SK-N-SH (cell line): ENCODE measurements around the gene SNX24. TPM values are rescaled to one million over a fixed set of nuclear protein-coding genes. Genes with fewer than 3 reads are reported as not detected.

Experiments used
- CTCF ChIA-PET: fragments of 300-600, 350-600 bp; formaldehyde crosslinking; extraction: SDS; loops from one replicate; lab custom pipeline; 2021; lab: Yijun Ruan, JAX
- POLR2A ChIA-PET: fragments of 350-600 bp; sonication (Branson Sonifier 250); formaldehyde crosslinking; extraction: SDS; loops from one replicate; lab custom pipeline; 2020; ENCODE audit warnings: antibody characterized with exemption, inconsistent platforms; lab: Yijun Ruan, JAX
- DNase-seq: peaks from one replicate; pipeline ENCODE4 v3.0.0; 2012
- H2AFZ ChIP-seq: fragments of 200-600 bp; sonication (generic); 2 replicates; pipeline ENCODE4 v1.8.1; 2016; ENCODE audit warnings: antibody characterized with exemption, mild to moderate bottlenecking, low read depth
- H3F3A ChIP-seq: fragments of 200-600 bp; sonication (generic); replicated peaks from 2 replicates; pipeline ENCODE3; 2016; ENCODE audit warnings: antibody characterized with exemption, mild to moderate bottlenecking; ENCODE audit not compliant: insufficient read depth
- H3K27ac ChIP-seq, 2 experiments: fragments of 200-500 bp in 1 of 2; fragments of 200-600 bp in 1 of 2; sonication (Bioruptor generic) in 1 of 2; sonication (generic), shearing (Covaris generic) in 1 of 2; 2 replicates each; pipeline versions ENCODE4 v1.5.1 to v1.6.1; 2014 to 2016; ENCODE audit warnings: low read depth in 2 of 2, inconsistent platforms in 1 of 2, low read length in 1 of 2, mild to moderate bottlenecking in 1 of 2, mixed read lengths in 1 of 2
- H3K27me3 ChIP-seq: fragments of 200-600 bp; sonication (generic), shearing (Covaris generic); 2 replicates; pipeline ENCODE4 v1.6.1; 2016; ENCODE audit warnings: mixed run types; ENCODE audit not compliant: insufficient read depth
- H3K36me3 ChIP-seq, 2 experiments: fragments of 200-500 bp in 1 of 2; fragments of 200-600 bp in 1 of 2; sonication (Bioruptor generic) in 1 of 2; sonication (generic) in 1 of 2; replicated peaks in 1 of 2; 2 replicates each; pipeline versions ENCODE3 to v1.5.1; 2014 to 2016; ENCODE audit warnings: low read length in 1 of 2, mild to moderate bottlenecking in 1 of 2; ENCODE audit not compliant: insufficient read depth in 2 of 2, control insufficient read depth in 1 of 2
- H3K4me1 ChIP-seq, 2 experiments: fragments of 200-500 bp in 1 of 2; fragments of 200-600 bp in 1 of 2; sonication (Bioruptor generic) in 1 of 2; sonication (generic), shearing (Covaris generic) in 1 of 2; 2 replicates each; pipeline versions ENCODE4 v1.5.1 to v1.6.1; 2014 to 2016; ENCODE audit warnings: low read depth in 1 of 2, low read length in 1 of 2, mixed run types in 1 of 2; ENCODE audit not compliant: insufficient read depth in 2 of 2, control insufficient read depth in 1 of 2
- H3K4me2 ChIP-seq: fragments of 200-600 bp; sonication (generic), shearing (Covaris generic); 2 replicates; pipeline ENCODE4 v1.6.1; 2017; ENCODE audit warnings: mixed run types
- H3K4me3 ChIP-seq, 2 experiments: fragments of 200-500 bp in 1 of 2; fragments of 200-600 bp in 1 of 2; sonication (Bioruptor generic) in 1 of 2; sonication (generic), shearing (Covaris generic) in 1 of 2; 2 replicates each; pipeline versions ENCODE4 v1.5.1 to v1.8.1; 2014 to 2016; ENCODE audit warnings: low read depth in 2 of 2, inconsistent platforms in 1 of 2, low read length in 1 of 2, mild to moderate bottlenecking in 1 of 2, mixed read lengths in 1 of 2, moderate library complexity in 1 of 2
- H3K79me2 ChIP-seq: fragments of 200-600 bp; sonication (generic); 2 replicates; pipeline ENCODE4 v1.8.1; 2017; ENCODE audit warnings: mild to moderate bottlenecking; ENCODE audit not compliant: insufficient read depth
- H3K9ac ChIP-seq: fragments of 200-600 bp; sonication (generic); 2 replicates; pipeline ENCODE4 v1.6.1; 2017; ENCODE audit warnings: mixed run types
- H3K9me2 ChIP-seq: fragments of 200-600 bp; sonication (generic); 2 replicates; pipeline ENCODE4 v1.6.1; 2017; ENCODE audit warnings: mixed run types
- H3K9me3 ChIP-seq: fragments of 200-600 bp; sonication (generic); 2 replicates; pipeline ENCODE4 v1.6.1; 2017; ENCODE audit warnings: mixed run types, mild to moderate bottlenecking, moderate library complexity
- H4K20me1 ChIP-seq: fragments of 200-600 bp; sonication (generic); 2 replicates; pipeline ENCODE4 v1.6.1; 2017; ENCODE audit warnings: mild to moderate bottlenecking, mixed run types; ENCODE audit not compliant: insufficient read depth
- CHD2 ChIP-seq: fragments of 150-350 bp; IDR thresholded peaks from 2 replicates; pipeline ENCODE4 v1.6.1; 2018; ENCODE audit warnings: low read length; ENCODE audit not compliant: partially characterized antibody
- ELF1 ChIP-seq: IDR thresholded peaks from 2 replicates; pipeline ENCODE4 v1.4.0; 2012
- FOXM1 ChIP-seq: IDR thresholded peaks from 2 replicates; pipeline ENCODE4 v1.4.0; 2012; ENCODE audit warnings: low read depth, mild to moderate bottlenecking
- JUND ChIP-seq: IDR thresholded peaks from 2 replicates; pipeline ENCODE4 v1.4.0; 2012
- MEF2A ChIP-seq: IDR thresholded peaks from 2 replicates; pipeline ENCODE4 v1.4.0; 2012; ENCODE audit warnings: low read depth, borderline replicate concordance
- NFIC ChIP-seq: IDR thresholded peaks from 2 replicates; pipeline ENCODE4 v1.4.0; 2012; ENCODE audit warnings: borderline replicate concordance
- NRF1 ChIP-seq: IDR thresholded peaks from 2 replicates; pipeline ENCODE4 v1.6.1; 2012; ENCODE audit warnings: low read depth, mild to moderate bottlenecking, low read length
- RAD21 ChIP-seq: IDR thresholded peaks from 2 replicates; pipeline ENCODE4 v1.6.1; 2012; ENCODE audit warnings: mild to moderate bottlenecking, low read length
- RCOR1 ChIP-seq: fragments of 150-350 bp; IDR thresholded peaks from 2 replicates; pipeline ENCODE4 v1.6.1; 2017; ENCODE audit warnings: antibody characterized with exemption, low read length
- RFX5 ChIP-seq: IDR thresholded peaks from 2 replicates; pipeline ENCODE4 v1.6.1; 2012; ENCODE audit warnings: mild to moderate bottlenecking, improper control_type of control experiment, low read length
- TCF12 ChIP-seq: IDR thresholded peaks from 2 replicates; pipeline ENCODE4 v1.4.0; 2012
- USF1 ChIP-seq: IDR thresholded peaks from 2 replicates; pipeline ENCODE4 v1.4.0; 2012; ENCODE audit warnings: low read depth, borderline replicate concordance
- WGBS: methylation state at CpG from one replicate; pipeline ENCODE4 v1.1.6; 2017; ENCODE audit warnings: low lambda C conversion rate; 5-methylcytosine and 5-hydroxymethylcytosine counted together
- polyA plus RNA-seq, 3 experiments: library from polyadenylated mRNA; depleted of rRNA; stranded (reverse); fragments of >200 nt; gene quantifications; 2 replicates each; pipeline ENCODE4 v1.2.3, GENCODE V29; 2012
- TF ChIP-seq, protein P1 (sequence below): IDR thresholded peaks from 2 replicates; pipeline ENCODE4 v1.4.0; 2012; ENCODE audit warnings: low read depth, borderline replicate concordance
- TF ChIP-seq, protein P2 (sequence below): fragments of 150-350 bp; IDR thresholded peaks from 2 replicates; pipeline ENCODE4 v1.6.1; 2017; ENCODE audit warnings: antibody characterized with exemption, low read length, low read depth, borderline replicate concordance
- TF ChIP-seq, protein P3 (sequence below): fragments of 200-600 bp; sonication (generic); IDR thresholded peaks from 2 replicates; pipeline ENCODE4 v1.6.1; 2017; ENCODE audit warnings: antibody characterized with exemption, mild to moderate bottlenecking, moderate library complexity

The SNX24 gene
- polyA plus RNA-seq, 1 of the 3 experiments (the other 2 are of a cell fraction) = 8.2 TPM

- H3K9ac ChIP-seq = no peak overlapping the region
- no peaks in the 10 kb centered on the region; the same call in 1 of the 2 replicates for H3K79me2 ChIP-seq
- DNase-seq = no peak
- TF ChIP-seq RAD21 (no peak), RFX5 (no peak), TCF12 (no peak), JUND (no peak), USF1 (no peak), NFIC (no peak), ELF1 (no peak), FOXM1 (no peak), RCOR1 (no peak), CHD2 (no peak)
- TF ChIP-seq, protein P1, sequence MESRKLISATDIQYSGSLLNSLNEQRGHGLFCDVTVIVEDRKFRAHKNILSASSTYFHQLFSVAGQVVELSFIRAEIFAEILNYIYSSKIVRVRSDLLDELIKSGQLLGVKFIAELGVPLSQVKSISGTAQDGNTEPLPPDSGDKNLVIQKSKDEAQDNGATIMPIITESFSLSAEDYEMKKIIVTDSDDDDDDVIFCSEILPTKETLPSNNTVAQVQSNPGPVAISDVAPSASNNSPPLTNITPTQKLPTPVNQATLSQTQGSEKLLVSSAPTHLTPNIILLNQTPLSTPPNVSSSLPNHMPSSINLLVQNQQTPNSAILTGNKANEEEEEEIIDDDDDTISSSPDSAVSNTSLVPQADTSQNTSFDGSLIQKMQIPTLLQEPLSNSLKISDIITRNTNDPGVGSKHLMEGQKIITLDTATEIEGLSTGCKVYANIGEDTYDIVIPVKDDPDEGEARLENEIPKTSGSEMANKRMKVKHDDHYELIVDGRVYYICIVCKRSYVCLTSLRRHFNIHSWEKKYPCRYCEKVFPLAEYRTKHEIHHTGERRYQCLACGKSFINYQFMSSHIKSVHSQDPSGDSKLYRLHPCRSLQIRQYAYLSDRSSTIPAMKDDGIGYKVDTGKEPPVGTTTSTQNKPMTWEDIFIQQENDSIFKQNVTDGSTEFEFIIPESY = no peak
- TF ChIP-seq, protein P2, sequence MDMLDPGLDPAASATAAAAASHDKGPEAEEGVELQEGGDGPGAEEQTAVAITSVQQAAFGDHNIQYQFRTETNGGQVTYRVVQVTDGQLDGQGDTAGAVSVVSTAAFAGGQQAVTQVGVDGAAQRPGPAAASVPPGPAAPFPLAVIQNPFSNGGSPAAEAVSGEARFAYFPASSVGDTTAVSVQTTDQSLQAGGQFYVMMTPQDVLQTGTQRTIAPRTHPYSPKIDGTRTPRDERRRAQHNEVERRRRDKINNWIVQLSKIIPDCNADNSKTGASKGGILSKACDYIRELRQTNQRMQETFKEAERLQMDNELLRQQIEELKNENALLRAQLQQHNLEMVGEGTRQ = no peak
- TF ChIP-seq, protein P3, sequence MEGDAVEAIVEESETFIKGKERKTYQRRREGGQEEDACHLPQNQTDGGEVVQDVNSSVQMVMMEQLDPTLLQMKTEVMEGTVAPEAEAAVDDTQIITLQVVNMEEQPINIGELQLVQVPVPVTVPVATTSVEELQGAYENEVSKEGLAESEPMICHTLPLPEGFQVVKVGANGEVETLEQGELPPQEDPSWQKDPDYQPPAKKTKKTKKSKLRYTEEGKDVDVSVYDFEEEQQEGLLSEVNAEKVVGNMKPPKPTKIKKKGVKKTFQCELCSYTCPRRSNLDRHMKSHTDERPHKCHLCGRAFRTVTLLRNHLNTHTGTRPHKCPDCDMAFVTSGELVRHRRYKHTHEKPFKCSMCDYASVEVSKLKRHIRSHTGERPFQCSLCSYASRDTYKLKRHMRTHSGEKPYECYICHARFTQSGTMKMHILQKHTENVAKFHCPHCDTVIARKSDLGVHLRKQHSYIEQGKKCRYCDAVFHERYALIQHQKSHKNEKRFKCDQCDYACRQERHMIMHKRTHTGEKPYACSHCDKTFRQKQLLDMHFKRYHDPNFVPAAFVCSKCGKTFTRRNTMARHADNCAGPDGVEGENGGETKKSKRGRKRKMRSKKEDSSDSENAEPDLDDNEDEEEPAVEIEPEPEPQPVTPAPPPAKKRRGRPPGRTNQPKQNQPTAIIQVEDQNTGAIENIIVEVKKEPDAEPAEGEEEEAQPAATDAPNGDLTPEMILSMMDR = no peak
- H3F3A ChIP-seq = no peaks in the 10 kb centered on the region
- H4K20me1 ChIP-seq = no peaks in the 10 kb centered on the region
- no peak overlapping the region for H3K4me3 ChIP-seq
- H3K4me1 ChIP-seq = peaks cover 0 to 2% of the 10 kb centered on the region in 2 experiments; a peak in 3 of 4 replicates
- H3K27me3 ChIP-seq = no peaks in the 10 kb centered on the region
- peaks cover 0 to 9% of the 10 kb centered on the region in 2 experiments for H3K36me3 ChIP-seq
- H3K9me3 ChIP-seq = no peaks in the 10 kb centered on the region
- whole genome bisulfite sequencing = 63% methylated on average over 3 of the region's 3 CpGs
- CTCF ChIA-PET = interaction anchor here (0.6 kb wide), 1 partner anchor 51 kb away, joined by 3 read pairs; no protein-coding TSS in a partner anchor
- POLR2A ChIA-PET = no interaction called here
- H3K9me2 ChIP-seq = no peaks in the 10 kb centered on the region
- H2AFZ ChIP-seq = no peak overlapping the region
- H3K27ac ChIP-seq = no peak overlapping the region
- no peak overlapping the region for H3K4me2 ChIP-seq
Observed at GRCh38 chr5:122947772-122948171, 102.4 kb downstream of the SNX24 start.

DNA sequence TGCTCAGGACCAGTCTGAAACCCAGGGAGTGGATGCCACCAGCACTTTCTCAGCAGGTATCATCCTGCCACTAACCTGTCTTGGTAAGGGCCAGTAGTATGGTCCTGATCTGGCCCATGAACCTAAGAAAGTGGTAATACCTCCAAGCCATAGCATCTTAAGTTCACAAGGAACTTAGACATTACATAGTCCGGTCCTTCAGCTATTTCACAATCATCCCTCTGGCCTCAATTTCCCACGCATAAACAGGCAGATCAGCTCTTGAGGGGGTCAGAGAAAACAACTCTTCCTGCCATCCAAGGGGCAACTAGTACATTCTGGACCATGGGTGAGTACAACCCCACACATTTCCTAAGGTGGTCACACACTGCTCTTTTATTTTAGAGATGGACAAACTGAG lies 102.9 kb downstream of the SNX24 start:
- Histone ChIP-seq H3K36me3 (peaks cover 0 to 9% of the 10 kb centered on the region in 2 experiments), H3F3A (no peaks in the 10 kb centered on the region), H3K79me2 (no peaks in the 10 kb centered on the region; the same call in 1 of the 2 replicates), H3K27ac (no peak overlapping the region), H3K9me2 (no peaks in the 10 kb centered on the region), H3K4me2 (no peak overlapping the region), H4K20me1 (no peaks in the 10 kb centered on the region), H3K4me1 (peaks cover 0 to under 1% of the 10 kb centered on the region in 2 experiments; a peak in 1 of 4 replicates), H3K4me3 (no peak overlapping the region)
- WGBS = 95% methylated on average over 2 of the region's 2 CpGs
- no peak for DNase-seq
- ChIA-PET CTCF (interaction anchor here (0.6 kb wide), 1 partner anchor 52 kb away, joined by 3 read pairs; no protein-coding TSS in a partner anchor), POLR2A (no interaction called here)
- TF ChIP-seq RCOR1 (no peak), RAD21 (no peak), MEF2A (no peak), NRF1 (no peak)
- TF ChIP-seq, protein P2 = no peak
- TF ChIP-seq, all 33 proteins: peak for 0
- Histone ChIP-seq H3K9ac (no peak overlapping the region), H2AFZ (no peak overlapping the region), H3K27me3 (no peaks in the 10 kb centered on the region), H3K9me3 (no peaks in the 10 kb centered on the region)
